HG03103 (cell line): ENCODE measurements around the gene DCC.

Experiments
- ATAC-seq: cut with Tn5 transposase; IDR thresholded peaks from one replicate; pipeline ENCODE4 v1.9.1; 2021; ENCODE audit warnings: low read depth; ENCODE audit not compliant: unreplicated experiment

Gene DCC

DNA sequence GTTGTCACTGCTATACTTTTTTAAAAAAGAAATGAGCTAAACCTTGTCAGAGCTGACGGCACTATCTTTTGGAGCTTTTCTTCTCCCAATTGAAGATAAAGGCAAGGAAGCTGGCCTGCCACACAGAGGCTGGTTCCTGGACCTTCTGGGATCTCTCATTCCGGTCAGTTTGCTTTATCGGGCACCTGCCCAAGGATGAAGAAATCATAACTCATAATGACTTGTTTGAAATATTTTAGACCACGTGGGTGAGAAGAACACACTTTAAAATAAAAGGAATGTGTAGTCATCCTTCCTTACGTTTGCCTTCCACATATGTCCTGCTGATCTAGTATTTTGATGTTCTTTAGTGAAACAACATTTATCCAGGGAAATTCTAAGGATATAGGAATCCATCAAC lies 535.7 kb downstream of the DCC start:
- no peak for ATAC-seq

DNA sequence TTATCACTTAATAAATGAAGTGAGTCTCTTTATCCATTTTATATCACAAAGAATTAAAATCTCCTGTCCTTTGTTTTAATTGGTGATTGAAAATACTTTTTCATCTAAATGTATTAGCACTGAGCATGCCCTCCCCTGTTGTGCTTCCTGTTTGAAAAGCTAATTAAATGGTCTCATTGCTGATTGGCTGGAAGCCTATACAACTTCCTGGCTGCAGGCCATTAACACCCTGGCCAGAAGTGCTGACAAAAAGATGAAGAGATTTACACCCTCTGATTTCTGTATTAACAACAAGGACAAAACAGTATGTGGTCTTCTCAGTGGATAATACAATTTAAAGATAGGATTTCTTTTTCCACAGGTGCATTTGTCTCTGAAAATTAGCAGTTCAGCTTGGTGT lies 548.0 kb downstream of the DCC start:
- ATAC-seq: no peak

- ATAC-seq: no peak
Measured at GRCh38 chr18:52894801-52895200, 554.8 kb downstream of the DCC start.

GRCh38 chr18:52897611-52898484 lies 557.9 kb downstream of the DCC start:
- no peak for ATAC-seq

DNA sequence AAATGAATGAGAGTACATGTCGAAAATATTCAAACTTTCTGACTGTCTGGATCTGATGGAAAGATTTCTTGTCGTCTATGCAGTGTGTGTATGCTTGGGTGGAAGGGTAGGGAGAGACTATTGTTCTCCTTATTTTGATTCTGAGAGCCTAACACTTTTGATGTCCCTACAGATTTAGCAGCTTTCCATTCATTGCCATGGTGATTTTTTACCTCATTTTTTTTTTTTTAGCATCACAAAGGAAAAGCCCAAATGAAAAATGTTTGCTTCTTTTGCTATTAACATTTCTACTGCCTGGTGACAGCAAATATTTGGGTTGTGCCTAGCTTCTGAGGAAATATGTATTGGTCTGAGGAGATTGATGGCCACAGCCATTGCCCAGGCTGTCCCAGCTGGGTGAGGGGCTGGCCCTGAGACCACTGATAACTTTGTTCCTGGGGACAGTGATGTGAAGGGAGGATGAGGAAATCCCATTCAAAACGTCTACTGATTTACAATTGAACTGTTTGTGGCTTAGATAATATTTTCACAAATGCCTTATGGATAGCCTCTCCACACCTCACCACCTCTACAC lies 558.6 kb downstream of the DCC start:
- ATAC-seq: no peak

- no peak for ATAC-seq
Measured at GRCh38 chr18:52902188-52902587, 562.2 kb downstream of the DCC start.

GRCh38 chr18:52903857-52904256 lies 563.9 kb downstream of the DCC start:
- no peak for ATAC-seq

DNA sequence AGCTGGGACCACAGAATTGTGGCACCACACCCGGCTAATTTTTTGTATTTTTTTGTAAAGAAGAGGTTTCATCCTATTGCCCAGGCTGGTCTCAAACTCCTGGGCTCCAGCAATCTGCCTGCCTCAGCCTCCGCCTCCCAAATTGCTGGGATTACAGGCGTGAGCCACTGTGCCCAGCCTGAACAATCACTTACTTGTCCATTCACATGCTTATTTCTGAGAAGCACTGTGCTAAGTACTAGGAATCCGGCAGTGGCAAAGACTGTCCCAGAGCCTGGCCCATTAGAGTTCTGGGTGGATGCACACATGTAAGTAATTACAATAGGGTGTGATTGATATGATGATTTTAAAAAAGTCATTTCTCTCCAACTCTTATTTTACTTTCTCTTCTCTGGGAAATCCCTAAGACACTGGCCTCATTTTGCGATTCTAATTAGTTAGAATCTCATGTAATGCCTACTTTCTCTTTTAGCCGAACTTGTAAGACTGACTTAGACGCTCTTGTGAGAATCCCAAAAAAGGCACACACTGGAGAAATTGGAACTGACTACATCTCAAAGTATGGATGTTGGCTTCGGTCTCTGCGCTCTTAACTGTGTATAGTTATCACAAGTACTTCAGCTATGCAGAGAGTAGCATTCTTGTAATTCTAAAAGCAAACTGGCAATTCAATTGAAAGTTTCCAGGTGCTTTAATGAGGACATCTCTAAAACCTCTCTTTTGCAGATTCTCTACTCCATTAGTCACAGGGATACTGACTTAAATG lies 567.7 kb downstream of the DCC start:
- ATAC-seq: no peak

- ATAC-seq: no peak
Measured at GRCh38 chr18:52914148-52914547, 574.2 kb downstream of the DCC start.

- no peak for ATAC-seq
Measured at GRCh38 chr18:52920665-52921064, 580.7 kb downstream of the DCC start.

DNA sequence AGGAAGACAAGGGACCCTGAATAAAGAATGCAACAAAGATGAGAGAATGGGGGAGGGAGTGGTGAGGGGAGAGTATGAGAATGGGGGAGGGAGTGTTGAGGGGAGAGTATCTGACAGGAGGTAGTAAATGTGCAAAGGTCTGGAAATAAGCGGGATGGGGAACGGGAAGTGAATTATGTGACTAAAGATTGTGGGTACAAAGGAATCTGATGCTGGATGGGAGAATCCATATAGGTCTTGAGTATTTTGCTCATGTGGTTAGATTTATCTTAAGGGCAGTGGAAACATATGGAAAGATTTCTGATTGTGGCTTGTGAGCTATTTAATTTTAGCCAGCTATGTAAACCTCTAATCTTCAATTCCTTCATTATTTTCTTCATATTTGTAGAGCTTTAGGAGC lies 593.4 kb downstream of the DCC start:
- no peak for ATAC-seq

GRCh38 chr18:52936931-52937330 lies 596.9 kb downstream of the DCC start:
- no peak for ATAC-seq

DNA sequence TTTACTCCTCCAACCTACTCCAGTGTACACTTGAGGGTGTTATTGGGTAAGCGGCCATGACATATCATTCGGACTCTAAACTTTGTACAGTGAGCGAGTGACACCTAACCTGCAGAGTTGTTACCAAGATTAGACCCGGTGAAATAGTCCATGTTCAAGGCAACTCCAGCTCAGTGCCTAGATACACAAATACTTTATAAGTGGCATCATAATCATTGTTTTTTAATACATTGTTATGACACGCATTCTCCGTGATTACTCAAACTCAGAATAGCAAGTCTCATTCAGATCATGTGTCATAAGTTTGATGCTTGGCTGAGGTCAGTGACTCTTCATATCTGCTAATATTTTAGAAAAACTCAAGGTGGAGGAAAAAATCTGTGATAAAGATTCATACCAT lies 597.8 kb downstream of the DCC start:
- no peak for ATAC-seq

- no peak for ATAC-seq
Measured at GRCh38 chr18:52945552-52945951, 605.6 kb downstream of the DCC start.

GRCh38 chr18:52948868-52949444 lies 609.0 kb downstream of the DCC start:
- no peak for ATAC-seq

DNA sequence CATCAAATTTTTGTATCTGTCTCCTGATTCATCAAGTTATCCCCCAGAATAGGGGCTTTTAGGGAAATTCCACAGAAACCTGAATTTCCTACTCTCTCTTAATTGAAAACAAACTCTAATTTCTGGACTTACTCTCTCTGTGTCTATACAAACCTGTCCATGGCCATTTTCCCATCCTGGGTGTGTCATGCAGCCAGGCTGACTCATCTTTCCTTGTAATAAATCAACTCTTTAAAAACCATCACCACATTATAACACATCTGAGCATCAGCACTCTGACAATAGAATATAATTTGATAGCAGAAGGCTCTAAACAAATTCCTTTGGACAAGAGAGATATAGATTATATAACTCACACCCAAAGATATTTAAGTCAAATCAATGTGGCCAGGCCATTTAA lies 610.2 kb downstream of the DCC start:
- no peak for ATAC-seq

DNA sequence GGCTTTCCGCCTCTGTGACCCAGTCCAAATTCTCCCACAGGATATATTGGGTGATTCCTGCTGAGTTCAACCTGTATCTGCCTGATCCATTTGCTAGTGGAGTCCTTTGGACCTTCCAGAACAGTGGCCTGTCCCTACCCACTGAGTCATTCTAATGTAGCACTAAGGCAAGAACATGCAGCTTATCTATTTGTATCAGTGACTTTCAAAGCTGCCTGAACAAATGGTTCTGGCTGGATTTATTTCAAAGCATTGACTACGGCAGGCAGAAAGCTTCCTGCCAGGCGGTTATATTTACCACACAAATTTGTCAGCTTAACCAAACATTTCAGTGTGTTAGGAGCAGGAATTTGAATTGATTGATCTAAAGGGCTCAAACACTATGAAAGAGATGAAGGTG lies 613.4 kb downstream of the DCC start:
- no peak for ATAC-seq

DNA sequence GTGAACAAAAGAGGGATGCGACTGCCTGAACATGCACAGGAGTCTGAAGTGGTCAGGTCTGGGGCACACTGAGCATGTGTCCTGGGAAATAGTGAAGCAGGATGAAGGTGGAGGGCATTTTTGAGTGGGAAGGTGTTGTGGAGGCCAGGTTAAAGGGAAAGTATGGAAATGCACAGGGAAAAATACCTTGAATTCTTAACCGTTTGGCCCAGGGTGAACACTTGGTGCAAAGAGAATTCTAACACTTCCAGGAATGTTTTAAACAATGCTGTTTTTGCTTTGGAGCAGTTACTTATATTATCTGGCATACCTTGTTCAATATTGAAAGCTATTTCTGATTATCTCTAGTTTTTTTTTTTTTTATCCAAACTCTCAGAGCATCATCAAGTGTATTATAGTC lies 623.5 kb downstream of the DCC start:
- ATAC-seq: no peak

DNA sequence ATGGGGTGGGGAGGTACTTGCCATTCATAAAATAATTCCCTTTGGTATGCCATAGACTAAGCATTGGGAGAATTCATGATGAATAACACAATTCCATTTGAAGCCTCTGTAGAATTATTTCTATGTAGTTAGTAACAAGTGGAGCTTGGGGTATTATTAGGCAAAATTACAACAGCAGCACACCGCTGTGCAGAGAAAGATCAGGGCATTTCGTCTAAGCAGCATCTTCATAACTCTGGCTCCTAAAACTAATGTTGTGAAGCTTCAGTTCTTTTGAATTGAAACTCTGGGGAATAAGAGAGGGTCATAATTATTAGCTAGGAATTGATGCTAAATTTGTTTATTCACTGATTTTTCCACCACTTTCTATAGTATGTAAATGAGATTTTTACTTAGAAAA lies 630.7 kb downstream of the DCC start:
- ATAC-seq: no peak

DNA sequence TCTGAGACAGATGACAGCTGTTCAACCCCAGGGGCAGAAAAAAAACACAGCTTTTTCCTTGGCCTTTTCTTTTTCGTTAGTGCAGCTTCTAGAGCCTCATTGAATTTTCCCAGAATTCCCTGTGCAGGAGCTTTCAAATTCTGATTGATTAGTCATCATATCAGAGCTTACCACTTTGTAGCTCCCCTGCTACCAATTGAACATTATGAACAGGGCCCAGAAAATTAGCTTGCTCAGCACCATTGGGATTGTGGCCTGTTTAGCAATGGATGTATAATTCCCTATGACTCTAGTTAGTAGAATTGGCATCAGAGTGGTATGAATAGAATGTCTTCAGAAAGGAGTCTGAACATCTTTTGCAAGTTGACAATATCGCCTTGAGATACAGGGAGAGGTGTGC lies 631.1 kb downstream of the DCC start:
- no peak for ATAC-seq

DNA sequence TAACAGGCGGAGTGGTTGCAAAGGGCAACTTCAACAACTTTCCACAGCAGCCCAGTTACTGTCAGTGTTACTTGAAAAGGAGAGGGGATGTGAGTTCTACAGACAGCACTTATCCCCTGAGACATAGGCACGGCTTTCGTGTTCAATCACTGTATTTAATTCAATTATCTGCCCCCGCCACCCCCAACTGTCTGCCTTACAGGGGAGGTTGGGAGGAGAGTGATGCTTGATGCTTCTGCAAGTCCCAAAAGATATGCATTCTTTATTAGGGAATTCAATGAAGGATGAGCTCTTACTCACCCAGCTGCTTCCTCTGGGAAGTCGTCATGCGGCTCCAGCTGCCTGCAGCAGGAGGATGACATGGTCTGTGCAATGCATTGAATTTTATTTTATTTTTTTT lies 639.9 kb downstream of the DCC start:
- no peak for ATAC-seq
